AG04449 (cell line): ENCODE data around the gene TMEM123.

Experiments
- CTCF ChIA-PET: fragments of 350-600 bp; formaldehyde crosslinking; extraction: SDS; loops from one replicate; lab custom pipeline; 2021; ENCODE audit warnings: antibody characterized with exemption; lab: Yijun Ruan, JAX
- POLR2A ChIA-PET: fragments of 400-600, 350-600 bp; formaldehyde crosslinking; extraction: SDS; loops from one replicate; lab custom pipeline; 2020; ENCODE audit warnings: antibody characterized with exemption, inconsistent platforms; lab: Yijun Ruan, JAX
- DNase-seq: peaks from one replicate; pipeline ENCODE4 v3.0.0-alpha.2; 2010; ENCODE audit warnings: low read depth, low spot score
- H3K4me3 ChIP-seq: 2 replicates; pipeline ENCODE4 v1.5.1; 2011; ENCODE audit warnings: low read depth, mild to moderate bottlenecking, control low read depth, low read length
- CTCF ChIP-seq: IDR thresholded peaks from one replicate; pipeline ENCODE4 v1.5.1; 2011; ENCODE audit warnings: mild to moderate bottlenecking, moderate library complexity, low read length, control low read depth, inconsistent platforms; ENCODE audit not compliant: insufficient read depth; ENCODE audit errors: missing control alignments

TMEM123 gene

DNA sequence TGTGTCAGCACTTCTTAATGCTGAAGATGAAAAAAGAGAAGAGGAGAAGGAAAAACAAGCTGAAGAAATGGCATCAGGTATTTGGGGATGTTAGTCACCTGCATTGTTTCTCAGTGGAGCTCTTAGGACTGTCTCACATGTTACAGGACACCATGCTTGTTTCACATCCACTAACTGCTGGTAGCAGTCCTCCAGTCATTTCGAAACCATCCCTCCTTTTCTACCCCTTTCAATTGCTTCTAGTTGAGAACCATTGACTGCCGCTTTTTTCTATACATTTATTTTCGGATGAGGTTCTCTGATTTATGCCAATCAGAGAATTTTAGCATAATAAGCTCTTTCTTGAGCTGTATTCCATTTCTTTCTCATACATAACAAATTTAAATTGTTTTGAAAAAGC is 84.1 kb downstream of the TMEM123 start:
- ChIA-PET POLR2A (no interaction called here), CTCF (interaction anchor here (0.7 to 6.2 kb wide), 8 partner anchors 11 to 298 kb away, joined by 3 to 40 read pairs (median 3); no protein-coding TSS in a partner anchor)
- DNase-seq: no peak
- H3K4me3 ChIP-seq: no peak overlapping the region
- TF ChIP-seq CTCF: no peak

DNA sequence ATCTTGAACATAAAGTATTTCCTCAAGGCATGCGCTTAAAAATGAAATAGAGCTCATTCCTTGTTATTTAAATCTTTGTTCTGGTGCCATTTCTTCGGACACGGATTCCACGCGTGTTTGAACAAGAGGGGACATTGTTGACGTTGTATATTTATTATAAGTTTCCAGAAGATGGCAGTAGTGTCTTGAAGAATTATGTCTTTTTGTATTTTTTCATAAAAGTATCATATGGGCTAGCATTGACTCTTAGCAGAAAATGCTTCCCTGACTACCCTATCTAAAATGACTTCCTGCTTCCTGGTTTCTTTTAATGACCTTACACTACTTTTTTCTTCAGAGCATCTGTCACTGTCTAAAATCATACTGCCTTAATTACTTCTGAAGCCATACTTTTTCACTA is 85.2 kb downstream of the TMEM123 start:
- CTCF ChIA-PET: interaction anchor here (0.7 to 6.2 kb wide), 19 partner anchors 8 to 307 kb away, joined by 3 to 40 read pairs (median 5); partner anchors contain the start of gene BIRC2
- POLR2A ChIA-PET: no interaction called here
- no peak for DNase-seq
- no peak overlapping the region for H3K4me3 ChIP-seq
- no peak for TF ChIP-seq CTCF

- ChIA-PET CTCF (interaction anchor here (0.7 to 6.2 kb wide), 7 partner anchors 16 to 134 kb away, joined by 3 to 40 read pairs (median 4); no protein-coding TSS in a partner anchor), POLR2A (no interaction called here)
- no peak for DNase-seq
- TF ChIP-seq CTCF: no peak
- H3K4me3 ChIP-seq: no peak overlapping the region
These were observed 87.6 kb downstream of the TMEM123 start for GRCh38 chr11:102364991-102365390.

GRCh38 chr11:102361086-102362031 is 91.2 kb downstream of the TMEM123 start:
- POLR2A ChIA-PET: no interaction called here
- H3K4me3 ChIP-seq: no peak overlapping the region
- CTCF ChIA-PET: interaction anchor here (0.8 to 1.2 kb wide), 4 partner anchors 11 to 29 kb away, joined by 3 to 5 read pairs (median 4); no protein-coding TSS in a partner anchor
- TF ChIP-seq CTCF: no peak
- no peak for DNase-seq

DNA sequence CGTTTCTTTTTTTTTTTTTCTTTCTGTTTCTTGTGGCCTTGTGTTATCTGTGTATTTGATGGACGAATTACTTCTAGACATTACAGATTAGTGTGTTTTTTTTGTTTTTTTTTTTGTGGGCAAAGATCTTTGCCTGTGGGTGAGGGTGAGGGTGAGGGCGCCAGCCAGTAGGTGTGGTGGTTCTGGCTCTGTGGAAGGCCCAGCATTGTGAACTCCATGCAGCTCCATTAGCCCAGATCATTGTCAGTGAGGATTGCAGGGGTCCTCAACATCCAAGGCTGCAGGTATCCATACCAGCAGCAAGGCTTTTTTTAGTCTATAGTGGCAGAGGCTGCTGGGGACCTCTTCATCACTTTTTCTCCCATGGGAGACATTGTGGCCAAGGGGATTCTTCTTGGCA is 91.9 kb downstream of the TMEM123 start:
- TF ChIP-seq CTCF: no peak
- no peak overlapping the region for H3K4me3 ChIP-seq
- ChIA-PET CTCF (interaction anchor here (0.7 to 1.2 kb wide), 5 partner anchors 15 to 305 kb away, joined by 3 to 5 read pairs (median 4); no protein-coding TSS in a partner anchor), POLR2A (no interaction called here)
- no peak for DNase-seq

- CTCF ChIA-PET: interaction anchor here (1.4 to 1.6 kb wide), 2 partner anchors 17 to 31 kb away, joined by 5 read pairs; no protein-coding TSS in a partner anchor
- TF ChIP-seq CTCF: no peak
- POLR2A ChIA-PET: no interaction called here
- no peak for DNase-seq
- no peak overlapping the region for H3K4me3 ChIP-seq
These were observed 93.2 kb downstream of the TMEM123 start for GRCh38 chr11:102359372-102359771.
